IMR-90 (cell line): ENCODE data around the gene SMIM44. TPM values are rescaled to one million over a fixed set of nuclear protein-coding genes. Genes with fewer than 3 reads are reported as not detected.

ENCODE experiments used
- ATAC-seq: fragments of 200-7000 bp; cut with Tn5 transposase; 2 replicates; pipeline ENCODE4 v1.9.1; 2020; ENCODE audit warnings: low read depth, mild to moderate bottlenecking, moderate library complexity
- BruUV-seq: library from RNA; stranded (reverse); fragments of 400-500 nt; replicated peaks from 2 replicates; lab custom pipeline; 2021; lab: Mats Ljungman, UMichigan
- CTCF ChIA-PET: fragments of 300-600 bp; formaldehyde crosslinking; extraction: SDS; loops from one replicate; lab custom pipeline; 2021; ENCODE audit warnings: antibody characterized with exemption; lab: Yijun Ruan, JAX
- POLR2A ChIA-PET: fragments of 300-600 bp; sonication (Branson Sonifier 250); formaldehyde crosslinking; loops from one replicate; lab custom pipeline; 2022; ENCODE audit warnings: antibody characterized with exemption; ENCODE audit not compliant: unreplicated experiment; lab: Charles Lee
- DNase-seq: peaks from one replicate; pipeline ENCODE4 v3.0.0; 2013
- H2AFZ ChIP-seq: replicated peaks from 2 replicates; pipeline ENCODE3; 2013; ENCODE audit warnings: low read length, mild to moderate bottlenecking; ENCODE audit not compliant: poor library complexity
- H2AK5ac ChIP-seq: 2 replicates; pipeline ENCODE4 v1.6.1; 2013; ENCODE audit warnings: low read depth, low read length, inconsistent platforms
- H2AK9ac ChIP-seq: replicated peaks from 2 replicates; pipeline ENCODE3; 2013; ENCODE audit warnings: mild to moderate bottlenecking, low read depth, low read length, moderate library complexity; ENCODE audit not compliant: poor library complexity
- H2BK120ac ChIP-seq: 2 replicates; pipeline ENCODE4 v1.6.1; 2013; ENCODE audit warnings: low read depth, low read length, inconsistent platforms
- H2BK15ac ChIP-seq: 3 replicates; pipeline ENCODE4 v1.6.1; 2013; ENCODE audit warnings: low read depth, low read length, inconsistent platforms
- H2BK20ac ChIP-seq: 2 replicates; pipeline ENCODE4 v1.6.1; 2013; ENCODE audit warnings: low read depth, mild to moderate bottlenecking, inconsistent platforms, low read length, moderate library complexity
- H2BK5ac ChIP-seq: 2 replicates; pipeline ENCODE4 v1.6.1; 2013; ENCODE audit warnings: mild to moderate bottlenecking, low read depth, low read length, inconsistent platforms; ENCODE audit not compliant: poor library complexity, severe bottlenecking
- H3K14ac ChIP-seq: replicated peaks from 2 replicates; pipeline ENCODE4 v1.6.1; 2013; ENCODE audit warnings: low read depth, low read length, inconsistent platforms
- H3K18ac ChIP-seq: 2 replicates; pipeline ENCODE4 v1.6.1; 2013; ENCODE audit warnings: low read depth, low read length, control low read depth
- H3K23ac ChIP-seq: 2 replicates; pipeline ENCODE4 v1.6.1; 2013; ENCODE audit warnings: low read depth, low read length, inconsistent platforms
- H3K27ac ChIP-seq: 2 replicates; pipeline ENCODE4 v1.5.1; 2013; ENCODE audit warnings: mild to moderate bottlenecking, control low read depth, low read length; ENCODE audit not compliant: insufficient read depth
- H3K27me3 ChIP-seq: 2 replicates; pipeline ENCODE4 v1.6.1; 2013; ENCODE audit warnings: low read length; ENCODE audit not compliant: control insufficient read depth, insufficient read depth
- H3K36me3 ChIP-seq: 2 replicates; pipeline ENCODE4 v1.6.1; 2013; ENCODE audit warnings: low read length, mixed read lengths; ENCODE audit not compliant: control insufficient read depth, insufficient read depth
- H3K4ac ChIP-seq: 2 replicates; pipeline ENCODE4 v1.6.1; 2013; ENCODE audit warnings: low read depth, low read length, inconsistent platforms
- H3K4me1 ChIP-seq: 2 replicates; pipeline ENCODE4 v1.6.1; 2013; ENCODE audit warnings: low read length, mixed read lengths; ENCODE audit not compliant: control insufficient read depth, insufficient read depth
- H3K4me2 ChIP-seq: 2 replicates; pipeline ENCODE4 v1.6.1; 2013; ENCODE audit warnings: low read depth, mild to moderate bottlenecking, control low read depth, low read length, moderate library complexity
- H3K4me3 ChIP-seq: 2 replicates; pipeline ENCODE4 v1.5.1; 2013; ENCODE audit warnings: low read depth, mild to moderate bottlenecking, control low read depth, low read length, moderate library complexity; ENCODE audit not compliant: insufficient read depth
- H3K56ac ChIP-seq: 2 replicates; pipeline ENCODE4 v1.6.1; 2013; ENCODE audit warnings: low read length, inconsistent platforms; ENCODE audit not compliant: insufficient read depth; ENCODE audit errors: extremely low read depth
- H3K79me1 ChIP-seq, 2 experiments: 2 replicates each; pipeline ENCODE4 v1.6.1; 2013; ENCODE audit warnings: low read length in 2 of 2, inconsistent platforms in 1 of 2, low read depth in 1 of 2
- H3K9ac ChIP-seq: 2 replicates; pipeline ENCODE4 v1.6.1; 2013; ENCODE audit warnings: low read depth, low read length, control low read depth
- H3K9me1 ChIP-seq: 2 replicates; pipeline ENCODE4 v1.6.1; 2013; ENCODE audit warnings: low read length, inconsistent platforms; ENCODE audit not compliant: insufficient read depth
- H3K9me3 ChIP-seq: 2 replicates; pipeline ENCODE4 v1.6.1; 2013; ENCODE audit warnings: low read length; ENCODE audit not compliant: control insufficient read depth, insufficient read depth
- H4K20me1 ChIP-seq: 2 replicates; pipeline ENCODE4 v1.6.1; 2013; ENCODE audit warnings: low read length, inconsistent platforms; ENCODE audit not compliant: insufficient read depth
- H4K5ac ChIP-seq: 2 replicates; pipeline ENCODE4 v1.6.1; 2013; ENCODE audit warnings: mild to moderate bottlenecking, low read depth, low read length, control low read depth
- H4K8ac ChIP-seq, 2 experiments: 2 replicates each; pipeline ENCODE4 v1.6.1; 2013; ENCODE audit warnings: low read depth in 2 of 2, low read length in 2 of 2, control low read depth in 1 of 2, inconsistent platforms in 1 of 2
- H4K91ac ChIP-seq: 2 replicates; pipeline ENCODE4 v1.6.1; 2013; ENCODE audit warnings: low read depth, low read length, inconsistent platforms; ENCODE audit not compliant: insufficient read depth
- BHLHE40 ChIP-seq: fragments of 150-350 bp; IDR thresholded peaks from 2 replicates; pipeline ENCODE4 v1.6.1; 2016; ENCODE audit warnings: mild to moderate bottlenecking, low read depth, low read length
- CHD1 ChIP-seq: IDR thresholded peaks from 2 replicates; pipeline ENCODE4 v1.6.1; 2012; ENCODE audit warnings: low read depth, low read length, improper control_type of control experiment
- FOS ChIP-seq: fragments of 150-350 bp; IDR thresholded peaks from 2 replicates; pipeline ENCODE4 v1.6.1; 2016; ENCODE audit warnings: low read depth, low read length
- MAFK ChIP-seq: IDR thresholded peaks from 2 replicates; pipeline ENCODE4 v1.6.1; 2012; ENCODE audit warnings: low read depth, low read length, improper control_type of control experiment
- MAZ ChIP-seq: IDR thresholded peaks from 2 replicates; pipeline ENCODE4 v1.6.1; 2012; ENCODE audit warnings: low read depth, mild to moderate bottlenecking, low read length, improper control_type of control experiment, moderate library complexity, borderline replicate concordance
- MXI1 ChIP-seq: IDR thresholded peaks from 2 replicates; pipeline ENCODE4 v1.6.1; 2012; ENCODE audit warnings: low read depth, mild to moderate bottlenecking, low read length, moderate library complexity, borderline replicate concordance
- NFE2L2 ChIP-seq: fragments of 150-350 bp; IDR thresholded peaks from 2 replicates; pipeline ENCODE4 v1.6.1; 2016; ENCODE audit warnings: low read depth, mild to moderate bottlenecking, low read length
- POLR2A ChIP-seq: IDR thresholded peaks from 2 replicates; pipeline ENCODE4 v1.6.1; 2012; ENCODE audit warnings: mild to moderate bottlenecking, low read depth, low read length
- RAD21 ChIP-seq: IDR thresholded peaks from 2 replicates; pipeline ENCODE4 v1.6.1; 2012; ENCODE audit warnings: low read length, improper control_type of control experiment
- SMC3 ChIP-seq: fragments of 150-350 bp; IDR thresholded peaks from 2 replicates; pipeline ENCODE4 v1.6.1; 2016; ENCODE audit warnings: low read depth, mild to moderate bottlenecking, antibody characterized with exemption, low read length, moderate library complexity
- WGBS, 2 experiments: methylation state at CpG; one replicate each; pipeline versions ENCODE4 v1.1.5 to v1.1.7; 2013; ENCODE audit warnings: missing lambda C conversion rate in 2 of 2; ENCODE audit not compliant: insufficient read length in 1 of 2; ENCODE audit errors: extremely low coverage in 2 of 2; 5-methylcytosine and 5-hydroxymethylcytosine counted together
- dilution Hi-C: fragments of 300-500 bp; cut with HindIII; formaldehyde crosslinking; loops from one replicate; pipeline ENCODE4 v1.14.3; 2018; ENCODE audit warnings: low sequenced_read_pairs; ENCODE audit not compliant: unreplicated experiment
- in situ Hi-C: fragments of 300-500 bp; cut with MboI; formaldehyde crosslinking; loops from 3 replicates; pipeline ENCODE4 v1.14.3; 2019; ENCODE audit warnings: low sequenced_read_pairs, inconsistent platforms, mixed read lengths
- intact Hi-C: fragments of 100-400 bp; cut with micrococcal nuclease; formaldehyde crosslinking; loops from 2 replicates; pipeline ENCODE4 v1.10.0; 2022
- polyA plus RNA-seq, 3 experiments: library from polyadenylated mRNA; depleted of rRNA; stranded (reverse); fragments of >200 nt; gene quantifications; 2 replicates each; pipeline ENCODE4 v1.2.3, GENCODE V29; 2012; ENCODE audit warnings: low replicate concordance in 1 of 3
- total RNA-seq: library from RNA; depleted of rRNA; stranded (reverse); fragments of >200 nt; gene quantifications from 2 replicates; pipeline ENCODE4 v1.2.3, GENCODE V29; 2012
- TF ChIP-seq, protein P1 (sequence below): fragments of 150-350 bp; IDR thresholded peaks from 2 replicates; pipeline ENCODE4 v1.6.1; 2017; ENCODE audit warnings: mild to moderate bottlenecking, antibody characterized with exemption, low read length, low read depth

The SMIM44 gene
- total and polyA plus RNA-seq, 2 of the 4 experiments (the other 2 are of a cell fraction), result not detected

DNA sequence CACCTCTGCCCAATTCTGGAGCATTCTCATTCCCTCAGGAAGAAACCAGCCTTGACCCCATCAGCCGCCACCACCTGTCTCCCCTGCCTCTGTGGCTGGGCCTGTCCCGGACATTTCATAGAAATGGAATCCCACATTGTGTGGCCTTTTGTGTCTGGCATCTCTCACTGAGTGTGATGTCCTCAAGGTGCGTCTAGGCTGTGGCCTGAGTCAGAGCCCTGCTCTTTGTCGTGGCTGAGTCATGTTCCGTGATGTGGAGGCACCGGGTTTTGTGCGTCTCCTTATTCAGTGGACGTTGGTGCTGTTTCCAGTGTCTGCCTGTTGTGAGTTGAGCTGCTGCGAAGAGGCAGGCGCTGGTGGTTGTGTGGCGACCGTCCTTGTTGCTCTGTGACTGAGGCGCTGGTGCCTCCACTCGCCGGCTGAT, 26.3 kb upstream of the SMIM44 start:
- H3K18ac ChIP-seq, result no peak overlapping the region
- 98% methylated on average over 6 of the region's 15 CpGs; no CpG with 5 or more reads in 1 of the 2 experiments for WGBS, 2 experiments
- no peak overlapping the region for H3K9ac ChIP-seq
- ChIA-PET CTCF (no interaction called here), POLR2A (no interaction called here)
- H2BK120ac ChIP-seq, result no peak overlapping the region; the same call in 1 of the 2 replicates
- peak overlapping the region; percentile 65; the same call in 1 of the 2 replicates for H3K23ac ChIP-seq
- in situ Hi-C loops, result no loop called here
- H2BK5ac ChIP-seq, result peak overlapping the region; percentile 9
- H3K4me1 ChIP-seq, result peaks cover 20% of the 10 kb centered on the region
- BruUV-seq, result no TSS peak
- DNase-seq, result peak; percentile 80
- H4K91ac ChIP-seq, result peak overlapping the region; percentile 38; the same call in 1 of the 2 replicates
- peaks cover 13% of the 10 kb centered on the region for H3K36me3 ChIP-seq
- intact Hi-C loops, result loop anchor here (5.0 kb wide), 1 partner anchor 118 kb away; the partner anchor contains the start of gene CACTIN
- H3K56ac ChIP-seq, result no peak overlapping the region
- H2BK15ac ChIP-seq, result no peak overlapping the region
- H3K79me1 ChIP-seq, result peaks cover 3 to 87% of the 10 kb centered on the region in 2 experiments; a peak in 3 of 4 replicates
- no peaks in the 10 kb centered on the region for H3K9me3 ChIP-seq
- H3K27me3 ChIP-seq, result no peaks in the 10 kb centered on the region
- peak overlapping the region; percentile 58; the same call in 1 of the 2 replicates for H3K14ac ChIP-seq
- H3K4me3 ChIP-seq, result no peak overlapping the region
- peak overlapping the region; percentile 1; the same call in 1 of the 2 replicates for H3K27ac ChIP-seq
- peak overlapping the region; percentile 56 for H2AFZ ChIP-seq
- TF ChIP-seq SMC3 (no peak), MXI1 (no peak), MAFK (no peak), FOS (peak; percentile 78), NFE2L2 (no peak; the same call in 1 of the 2 replicates), RAD21 (no peak), POLR2A (no peak), MAZ (no peak), CHD1 (no peak), BHLHE40 (0 out of 2 replicates have a peak, but pooled peaks have one; percentile 8)
- TF ChIP-seq, protein P1, sequence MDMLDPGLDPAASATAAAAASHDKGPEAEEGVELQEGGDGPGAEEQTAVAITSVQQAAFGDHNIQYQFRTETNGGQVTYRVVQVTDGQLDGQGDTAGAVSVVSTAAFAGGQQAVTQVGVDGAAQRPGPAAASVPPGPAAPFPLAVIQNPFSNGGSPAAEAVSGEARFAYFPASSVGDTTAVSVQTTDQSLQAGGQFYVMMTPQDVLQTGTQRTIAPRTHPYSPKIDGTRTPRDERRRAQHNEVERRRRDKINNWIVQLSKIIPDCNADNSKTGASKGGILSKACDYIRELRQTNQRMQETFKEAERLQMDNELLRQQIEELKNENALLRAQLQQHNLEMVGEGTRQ, result no peak
- H2AK5ac ChIP-seq, result peak overlapping the region; percentile 93; the same call in 1 of the 2 replicates
- no peak overlapping the region for H4K8ac ChIP-seq
- H3K4me2 ChIP-seq, result no peak overlapping the region
- H4K5ac ChIP-seq, result no peak overlapping the region
- H3K4ac ChIP-seq, result peak overlapping the region; percentile 47; the same call in 1 of the 2 replicates
- peaks cover 74% of the 10 kb centered on the region for H4K20me1 ChIP-seq
- dilution Hi-C loops, result no loop called here
- no peak overlapping the region for H2BK20ac ChIP-seq
- H3K9me1 ChIP-seq, result peaks cover 21% of the 10 kb centered on the region
- no peak for ATAC-seq
- H2AK9ac ChIP-seq, result peak overlapping the region; percentile 89
